H1 (cell line): ENCODE data around the gene FSIP1. TPM values are rescaled to one million over a fixed set of nuclear protein-coding genes. Genes with fewer than 3 reads are reported as not detected.

Source experiments
- NANOG ChIP-seq: IDR thresholded peaks from 2 replicates; pipeline ENCODE4 v1.6.1; 2011; ENCODE audit warnings: low read length, low read depth, mild to moderate bottlenecking, inconsistent platforms; ENCODE audit not compliant: insufficient read depth, poor library complexity, severe bottlenecking
- POLR2AphosphoS5 ChIP-seq: IDR thresholded peaks from 2 replicates; pipeline ENCODE4 v1.6.1; 2011; ENCODE audit warnings: low read depth, low read length
- TAF7 ChIP-seq: optimal IDR thresholded peaks from 2 replicates; pipeline ENCODE3; 2011; ENCODE audit warnings: low read depth, mild to moderate bottlenecking, inconsistent platforms, low read length, moderate library complexity, borderline replicate concordance
- TCF12 ChIP-seq: IDR thresholded peaks from 2 replicates; pipeline ENCODE4 v1.6.1; 2011; ENCODE audit warnings: low read depth, mild to moderate bottlenecking, low read length
- polyA plus RNA-seq, 7 experiments: library from polyadenylated mRNA; depleted of rRNA in 3 of 7; stranded (reverse) in 5 of 7; unstranded in 2 of 7; fragments of >200 nt in 5 of 7; fragments of 200-250 nt in 2 of 7; gene quantifications; 1 replicate in 5 of 7; 2 replicates in 1 of 7; 4 replicates in 1 of 7; pipeline versions ENCODE4 v1.2.1 to v1.2.3, GENCODE V29; 2011 to 2013; ENCODE audit warnings: missing spikeins in 2 of 7, mixed read lengths in 2 of 7
- total RNA-seq: library from RNA; stranded (reverse); fragmentation: NEBNext Ultra II Directional; extraction: Animal tissue kit (Norgen Biotek cat#: 25700); gene quantifications from 2 replicates; pipeline ENCODE4 v1.2.1, GENCODE V29; 2021

The FSIP1 gene
- total and polyA plus RNA-seq, 2 of the 8 experiments (the other 6 are each of a cell fraction or from before 2014, with no cell fraction given): 0.18 to 1.3 TPM

- no peak for TF ChIP-seq TCF12
- no peak for TF ChIP-seq TAF7
- no peak for TF ChIP-seq POLR2AphosphoS5
- no peak for TF ChIP-seq NANOG
Observed at GRCh38 chr15:39649757-39650156, 132.9 kb downstream of the FSIP1 start (continued).
